Body of pancreas (tissue), 4 donors: ENCODE results near the gene DYSF. TPM values are rescaled to one million over a fixed set of nuclear protein-coding genes. Genes with fewer than 3 reads are reported as not detected.

Experiments
- ATAC-seq: fragments of 150-250 bp; one replicate; pipeline ENCODE4 v1.9.1; 2016
- DNase-seq, 4 donors: peaks; one replicate each; pipeline ENCODE4 v3.0.0-alpha.2; 2019
- H3K27ac ChIP-seq, 4 donors: fragments of 200-600 bp; sonication (generic); 1 replicate in 3 of 4; 2 replicates in 1 of 4; pipeline versions ENCODE4 v1.5.1 to v1.6.1; 2016 to 2019; ENCODE audit warnings: mild to moderate bottlenecking in 1 of 4, mixed read lengths in 1 of 4, moderate library complexity in 1 of 4
- H3K27me3 ChIP-seq, 2 donors: fragments of 200-600 bp; sonication (generic); one replicate each; pipeline ENCODE4 v1.6.0; 2016; ENCODE audit warnings: mild to moderate bottlenecking in 1 of 2
- H3K36me3 ChIP-seq, 2 donors: fragments of 200-600 bp; sonication (generic); replicated peaks in 1 of 2; 2 replicates each; pipeline ENCODE4 v1.5.1; 2016; ENCODE audit warnings: low read depth in 2 of 2; ENCODE audit not compliant: insufficient read depth in 1 of 2
- H3K4me1 ChIP-seq: fragments of 200-600 bp; sonication (generic); one replicate; pipeline ENCODE4 v1.6.0; 2016
- H3K4me3 ChIP-seq, 2 donors: fragments of 200-600 bp; sonication (generic); 1 replicate in 1 of 2; 2 replicates in 1 of 2; pipeline ENCODE4 v1.5.1; 2016 to 2019
- H3K9me3 ChIP-seq, 3 donors: fragments of 200-600 bp; sonication (generic); 1 replicate in 2 of 3; 2 replicates in 1 of 3; pipeline ENCODE4 v1.5.1; 2016
- POLR2A ChIP-seq, 3 donors: fragments of 450-650 bp; IDR thresholded peaks; one replicate each; pipeline ENCODE4 v1.6.1; 2016; ENCODE audit warnings: antibody characterized with exemption in 3 of 3, mild to moderate bottlenecking in 2 of 3
- WGBS, 2 donors: methylation state at CpG; one replicate each; pipeline ENCODE4 v1.1.5; 2017; 5-methylcytosine and 5-hydroxymethylcytosine counted together
- intact Hi-C: fragments of 100-400 bp; cut with DNase I; formaldehyde crosslinking; loops from one replicate; pipeline ENCODE4 v1.15.1; 2023
- total RNA-seq, 2 donors: library from RNA; depleted of rRNA; stranded (reverse); fragments of >200 nt; gene quantifications; one replicate each; pipeline ENCODE4 v1.1.0, GENCODE V29; 2016
- TF ChIP-seq, protein P1 (sequence below), 7 experiments: fragments of 450-650 bp in 4 of 7; fragments of 200-600 bp in 3 of 7; sonication (generic) in 3 of 7; IDR thresholded peaks; one replicate each; pipeline ENCODE4 v1.5.1; 2016 to 2019; ENCODE audit warnings: antibody characterized with exemption in 7 of 7

DYSF gene
- total RNA-seq, 2 donors from 2014 or later, result 3.1 to 10.9 TPM

DNA sequence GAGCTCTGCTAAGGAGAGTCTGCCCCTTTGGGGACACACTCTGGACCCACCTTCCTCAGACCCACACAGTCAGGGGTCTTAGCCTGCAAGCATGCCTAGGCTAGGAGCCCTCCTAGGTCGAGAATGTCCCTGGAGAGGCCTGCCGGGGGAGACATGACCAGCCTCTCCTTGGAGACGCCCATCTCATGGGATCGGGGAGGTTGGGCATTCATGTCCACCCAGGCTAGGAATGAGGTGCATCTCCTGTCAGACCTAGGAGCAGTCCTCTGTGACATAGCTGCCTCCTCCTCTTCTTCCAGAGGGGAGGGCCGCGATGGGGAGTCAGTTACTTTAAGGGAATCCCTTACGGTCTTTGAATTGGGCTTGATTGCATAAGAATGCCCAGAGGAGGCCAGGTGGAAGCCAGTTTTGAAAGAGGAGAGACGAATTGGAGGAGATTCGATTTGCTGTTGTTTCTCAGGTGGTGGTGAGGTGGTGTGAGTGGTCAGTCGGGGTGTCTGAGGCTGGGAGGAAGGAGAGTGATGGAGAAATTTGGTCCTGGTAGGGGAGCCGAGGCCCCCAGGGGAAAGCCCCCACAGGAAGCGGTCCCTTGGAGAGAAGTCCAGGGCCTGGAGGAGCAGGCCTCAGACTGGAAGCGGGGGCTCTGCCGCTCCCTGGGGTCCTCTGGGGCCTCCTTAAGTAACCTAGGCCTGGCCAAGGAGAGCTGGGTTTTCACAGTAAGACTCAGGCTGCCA, 241.3 kb downstream of the DYSF start:
- 83 to 89% methylated on average over 13 to 14 of the region's 14 CpGs for WGBS, 2 donors
- Histone ChIP-seq H3K9me3 (no peaks in the 10 kb centered on the region), H3K27ac (no peak overlapping the region), H3K4me1 (no peaks in the 10 kb centered on the region), H3K27me3 (no peaks in the 10 kb centered on the region), H3K4me3 (no peak overlapping the region), H3K36me3 (no peaks in the 10 kb centered on the region)
- intact Hi-C loops, result no loop called here
- DNase-seq (no peak), ATAC-seq (no peak)
- no peak for TF ChIP-seq POLR2A (IDR thresholded peaks at IDR 0.05)
- TF ChIP-seq, protein P1, sequence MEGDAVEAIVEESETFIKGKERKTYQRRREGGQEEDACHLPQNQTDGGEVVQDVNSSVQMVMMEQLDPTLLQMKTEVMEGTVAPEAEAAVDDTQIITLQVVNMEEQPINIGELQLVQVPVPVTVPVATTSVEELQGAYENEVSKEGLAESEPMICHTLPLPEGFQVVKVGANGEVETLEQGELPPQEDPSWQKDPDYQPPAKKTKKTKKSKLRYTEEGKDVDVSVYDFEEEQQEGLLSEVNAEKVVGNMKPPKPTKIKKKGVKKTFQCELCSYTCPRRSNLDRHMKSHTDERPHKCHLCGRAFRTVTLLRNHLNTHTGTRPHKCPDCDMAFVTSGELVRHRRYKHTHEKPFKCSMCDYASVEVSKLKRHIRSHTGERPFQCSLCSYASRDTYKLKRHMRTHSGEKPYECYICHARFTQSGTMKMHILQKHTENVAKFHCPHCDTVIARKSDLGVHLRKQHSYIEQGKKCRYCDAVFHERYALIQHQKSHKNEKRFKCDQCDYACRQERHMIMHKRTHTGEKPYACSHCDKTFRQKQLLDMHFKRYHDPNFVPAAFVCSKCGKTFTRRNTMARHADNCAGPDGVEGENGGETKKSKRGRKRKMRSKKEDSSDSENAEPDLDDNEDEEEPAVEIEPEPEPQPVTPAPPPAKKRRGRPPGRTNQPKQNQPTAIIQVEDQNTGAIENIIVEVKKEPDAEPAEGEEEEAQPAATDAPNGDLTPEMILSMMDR (IDR thresholded peaks at IDR 0.05), result no peak

DNA sequence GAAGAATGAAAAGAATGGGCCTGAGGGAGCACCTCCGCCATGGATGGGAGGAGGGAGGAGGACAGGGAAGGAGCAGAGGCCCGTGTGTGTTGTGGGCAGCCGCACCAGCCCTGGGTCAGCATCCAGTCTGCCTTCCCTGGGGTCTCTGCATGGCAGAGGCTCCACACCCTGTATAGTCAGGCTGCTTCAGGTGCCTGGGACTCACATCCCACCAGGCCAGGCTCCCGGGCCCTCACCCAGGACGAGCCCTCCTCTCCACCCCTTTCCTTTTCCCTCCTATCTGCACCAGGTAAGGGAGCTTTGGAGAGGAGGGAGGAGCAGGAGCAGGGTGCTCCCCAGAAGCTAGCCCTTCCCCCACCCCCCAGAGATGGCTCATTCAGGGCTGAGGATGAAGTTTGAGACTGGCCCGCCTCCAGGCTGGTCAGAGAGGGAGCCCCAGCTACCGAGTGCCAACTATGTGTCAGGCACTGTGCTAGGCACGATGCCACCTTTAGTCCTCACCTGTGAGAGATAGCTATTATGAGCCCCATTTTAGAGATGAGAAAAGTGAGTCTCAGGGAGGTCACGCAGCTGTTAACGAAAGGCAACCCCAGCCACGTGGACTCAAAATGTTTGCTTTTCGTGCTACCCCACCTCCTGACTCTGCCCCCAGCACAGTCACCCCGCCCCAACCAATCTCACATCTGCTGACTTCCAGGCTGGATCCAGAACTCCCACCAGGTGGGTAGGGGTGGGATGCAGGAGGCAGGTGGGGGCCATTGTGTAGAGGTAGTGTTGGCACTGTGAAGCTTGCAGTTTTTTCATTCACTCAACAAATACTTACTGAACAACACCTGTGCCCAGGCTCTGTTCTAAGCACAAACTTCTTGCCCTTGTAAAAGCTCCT, 242.1 kb downstream of the DYSF start:
- TF ChIP-seq, protein P1 (IDR thresholded peaks at IDR 0.05), result no peak
- no peak for TF ChIP-seq POLR2A (IDR thresholded peaks at IDR 0.05)
- DNase-seq (no peak), ATAC-seq (no peak)
- no peaks in the 10 kb centered on the region for H3K27me3 ChIP-seq
- H3K36me3 ChIP-seq, result no peaks in the 10 kb centered on the region
- no peaks in the 10 kb centered on the region for H3K9me3 ChIP-seq
- 75 to 85% methylated on average over 10 to 13 of the region's 13 CpGs for WGBS, 2 donors
- no peak overlapping the region for H3K4me3 ChIP-seq
- H3K4me1 ChIP-seq, result no peaks in the 10 kb centered on the region
- no peak overlapping the region for H3K27ac ChIP-seq
- intact Hi-C loops, result no loop called here

DNA sequence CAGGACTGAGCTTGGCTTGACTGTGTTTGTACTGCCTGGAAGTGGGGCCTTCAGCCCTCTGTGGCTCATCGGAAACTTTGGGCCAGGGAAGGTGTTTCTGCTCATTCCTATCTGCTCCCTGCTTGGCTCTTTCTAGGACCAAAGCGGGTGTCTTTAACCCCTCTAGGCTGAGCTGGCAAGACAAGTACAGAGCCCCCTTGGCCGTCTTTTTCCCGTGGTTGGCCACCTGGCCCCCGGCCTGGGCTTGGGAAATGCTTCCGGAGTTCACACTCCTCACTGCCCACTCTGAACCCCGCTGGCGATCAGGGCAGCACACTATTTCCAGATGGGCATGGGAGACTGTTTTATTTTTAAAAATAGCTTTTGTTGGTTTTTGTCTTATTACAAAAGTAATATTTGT, 243.0 kb downstream of the DYSF start:
- TF ChIP-seq, protein P1 (IDR thresholded peaks at IDR 0.05), result no peak
- no peak for TF ChIP-seq POLR2A (IDR thresholded peaks at IDR 0.05)
- Histone ChIP-seq H3K4me3 (no peak overlapping the region), H3K27me3 (no peaks in the 10 kb centered on the region), H3K27ac (no peak overlapping the region), H3K36me3 (no peaks in the 10 kb centered on the region), H3K4me1 (no peaks in the 10 kb centered on the region), H3K9me3 (no peaks in the 10 kb centered on the region)
- intact Hi-C loops, result no loop called here
- WGBS, 2 donors, result 57 to 62% methylated on average over 7 to 8 of the region's 8 CpGs
- no peak for ATAC-seq
- DNase-seq, result no peak

DNA sequence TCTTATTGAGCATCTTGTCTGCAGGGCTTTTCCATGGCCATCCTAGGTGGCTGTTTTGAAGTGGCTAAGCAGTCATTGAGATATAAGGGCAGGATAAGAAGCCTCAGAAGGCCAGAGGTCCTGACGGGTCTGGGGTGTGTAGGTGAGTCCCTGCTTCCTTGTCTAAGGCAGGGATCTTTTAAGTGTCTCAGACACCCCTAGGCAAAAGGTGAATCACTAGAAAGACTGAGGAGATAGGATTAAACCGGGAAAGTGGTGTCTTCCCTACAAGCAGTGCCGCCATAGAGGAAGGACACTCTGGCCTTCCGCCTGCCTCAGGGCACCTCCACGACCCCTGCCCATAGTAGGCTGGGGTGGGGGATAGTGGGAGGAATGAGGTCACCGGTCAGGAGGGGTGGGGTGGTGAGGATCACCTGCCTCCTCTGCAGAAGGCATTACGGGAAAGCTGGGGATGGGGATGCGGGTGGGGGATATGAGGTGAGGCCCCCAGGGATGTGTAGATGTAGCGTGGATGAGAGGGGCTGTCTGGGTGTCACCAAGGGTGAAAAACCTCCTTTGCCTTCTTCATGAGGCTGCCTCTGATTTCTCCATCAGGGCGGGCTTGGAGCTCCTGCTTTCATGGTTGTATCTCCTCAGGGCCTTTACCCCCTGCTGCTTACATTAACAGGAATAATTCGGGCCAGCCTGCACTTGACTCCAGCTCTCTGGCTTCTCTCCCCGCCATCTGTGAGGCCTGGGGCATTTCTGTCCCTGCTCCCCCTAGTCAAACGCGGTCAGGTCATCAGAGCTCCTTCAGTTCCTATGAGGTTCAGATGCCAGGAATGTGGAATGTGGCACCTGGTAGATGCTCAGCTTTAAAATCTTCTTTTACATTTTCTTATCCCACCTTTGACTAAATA, 244.0 kb downstream of the DYSF start:
- no peak for DNase-seq

More for the DNA sequence above, 244.0 kb downstream of the DYSF start:
- Histone ChIP-seq H3K9me3 (no peaks in the 10 kb centered on the region), H3K27ac (no peak overlapping the region), H3K4me3 (no peak overlapping the region), H3K27me3 (no peaks in the 10 kb centered on the region), H3K36me3 (no peaks in the 10 kb centered on the region), H3K4me1 (no peaks in the 10 kb centered on the region)
- WGBS, 2 donors, result 85 to 91% methylated on average over 13 to 14 of the region's 14 CpGs
- TF ChIP-seq, protein P1 (IDR thresholded peaks at IDR 0.05), result no peak
- no peak for TF ChIP-seq POLR2A (IDR thresholded peaks at IDR 0.05)
- intact Hi-C loops, result no loop called here
- ATAC-seq, result no peak
